Measurements from ENCODE around the gene CIC. TPM values are rescaled to one million over a fixed set of nuclear protein-coding genes. Genes with fewer than 3 reads are reported as not detected.

CIC gene
- total and polyA plus RNA-seq, 2 of the 13 experiments (the other 11 are each of a cell fraction or from before 2014, with no cell fraction given): 5.9 to 8.0 TPM

DNA sequence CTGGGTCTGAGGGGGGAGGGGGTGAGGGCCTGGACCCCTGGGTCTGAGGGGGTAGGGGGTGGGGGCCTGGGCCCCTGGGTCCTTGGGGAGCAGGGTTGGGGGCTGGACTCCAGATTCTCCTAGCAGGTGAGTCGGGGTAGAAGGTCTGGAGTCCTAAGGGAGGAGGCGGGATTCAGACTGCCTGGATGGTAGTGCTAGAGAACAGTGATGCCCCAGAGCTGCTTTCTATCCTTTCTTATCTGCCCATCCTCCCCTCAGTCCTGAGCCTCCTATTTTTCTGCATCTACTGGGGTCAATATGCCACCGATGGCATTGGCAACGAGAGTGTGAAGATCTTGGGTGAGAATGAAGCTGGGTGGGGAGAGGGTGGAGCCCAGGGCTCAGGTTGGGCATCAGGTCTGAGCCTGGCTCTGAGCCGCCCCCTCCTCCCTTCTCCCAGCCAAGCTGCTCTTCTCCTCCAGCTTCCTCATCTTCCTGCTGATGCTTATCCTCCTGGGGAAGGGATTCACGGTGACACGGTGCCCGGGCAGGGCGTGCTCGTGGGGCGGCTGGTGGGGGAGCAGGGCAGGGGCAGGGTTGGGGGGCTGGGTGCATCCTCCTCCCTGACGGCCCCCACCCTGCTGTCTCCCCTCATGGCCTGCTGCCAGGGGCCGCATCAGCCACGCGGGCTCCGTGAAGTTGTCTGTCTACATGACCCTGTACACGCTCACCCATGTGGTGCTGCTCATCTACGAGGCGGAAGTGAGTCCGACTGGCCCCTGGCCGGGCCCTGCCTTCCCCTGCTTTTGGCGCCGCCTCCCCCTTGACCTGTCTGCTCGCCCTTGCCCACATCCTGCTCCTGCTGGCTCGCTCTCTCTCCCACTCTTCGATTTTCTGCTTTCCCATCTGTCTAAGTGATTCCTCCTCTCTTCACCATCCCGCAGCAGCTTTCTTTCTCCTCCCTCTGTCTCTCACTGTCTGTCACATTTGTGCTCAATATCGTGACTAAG is 47.5 kb downstream of the CIC start (continued):
- TF ChIP-seq, protein P1, sequence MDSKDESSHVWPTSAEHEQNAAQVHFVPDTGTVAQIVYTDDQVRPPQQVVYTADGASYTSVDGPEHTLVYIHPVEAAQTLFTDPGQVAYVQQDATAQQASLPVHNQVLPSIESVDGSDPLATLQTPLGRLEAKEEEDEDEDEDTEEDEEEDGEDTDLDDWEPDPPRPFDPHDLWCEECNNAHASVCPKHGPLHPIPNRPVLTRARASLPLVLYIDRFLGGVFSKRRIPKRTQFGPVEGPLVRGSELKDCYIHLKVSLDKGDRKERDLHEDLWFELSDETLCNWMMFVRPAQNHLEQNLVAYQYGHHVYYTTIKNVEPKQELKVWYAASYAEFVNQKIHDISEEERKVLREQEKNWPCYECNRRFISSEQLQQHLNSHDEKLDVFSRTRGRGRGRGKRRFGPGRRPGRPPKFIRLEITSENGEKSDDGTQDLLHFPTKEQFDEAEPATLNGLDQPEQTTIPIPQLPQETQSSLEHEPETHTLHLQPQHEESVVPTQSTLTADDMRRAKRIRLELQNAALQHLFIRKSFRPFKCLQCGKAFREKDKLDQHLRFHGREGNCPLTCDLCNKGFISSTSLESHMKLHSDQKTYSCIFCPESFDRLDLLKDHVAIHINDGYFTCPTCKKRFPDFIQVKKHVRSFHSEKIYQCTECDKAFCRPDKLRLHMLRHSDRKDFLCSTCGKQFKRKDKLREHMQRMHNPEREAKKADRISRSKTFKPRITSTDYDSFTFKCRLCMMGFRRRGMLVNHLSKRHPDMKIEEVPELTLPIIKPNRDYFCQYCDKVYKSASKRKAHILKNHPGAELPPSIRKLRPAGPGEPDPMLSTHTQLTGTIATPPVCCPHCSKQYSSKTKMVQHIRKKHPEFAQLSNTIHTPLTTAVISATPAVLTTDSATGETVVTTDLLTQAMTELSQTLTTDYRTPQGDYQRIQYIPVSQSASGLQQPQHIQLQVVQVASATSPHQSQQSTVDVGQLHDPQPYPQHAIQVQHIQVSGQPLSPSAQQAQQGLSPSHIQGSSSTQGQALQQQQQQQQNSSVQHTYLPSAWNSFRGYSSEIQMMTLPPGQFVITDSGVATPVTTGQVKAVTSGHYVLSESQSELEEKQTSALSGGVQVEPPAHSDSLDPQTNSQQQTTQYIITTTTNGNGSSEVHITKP (CRISPR knock-in tag; IDR thresholded peaks at IDR 0.05; ENCODE audit: low read depth): peak; percentile 59; the same call in 1 of the 2 replicates
- TF ChIP-seq ZNF12 (CRISPR knock-in tag; IDR thresholded peaks at IDR 0.05) (peak; percentile 80), LCORL (IDR thresholded peaks at IDR 0.05) (no peak), LCORL (CRISPR knock-in tag; IDR thresholded peaks at IDR 0.05) (no peak), ZNF773 (CRISPR knock-in tag; IDR thresholded peaks at IDR 0.05; ENCODE audit: borderline replicate concordance) (no peak), ZNF660 (CRISPR knock-in tag; IDR thresholded peaks at IDR 0.05; ENCODE audit: borderline replicate concordance, low read depth) (no peak), TOPORS (CRISPR knock-in tag; IDR thresholded peaks at IDR 0.05) (no peak), NKX3-1 (CRISPR knock-in tag; IDR thresholded peaks at IDR 0.05) (no peak), NFE2L2 (IDR thresholded peaks at IDR 0.05; ENCODE audit: low read length) (no peak), PHF21A (CRISPR knock-in tag; IDR thresholded peaks at IDR 0.05) (no peak), ZBTB20 (CRISPR knock-in tag; IDR thresholded peaks at IDR 0.05; ENCODE audit: borderline replicate concordance, low read depth) (no peak), JUND (CRISPR knock-in tag; IDR thresholded peaks at IDR 0.05) (no peak), FOXK2 (IDR thresholded peaks at IDR 0.05) (no peak), NFYB (CRISPR knock-in tag; IDR thresholded peaks at IDR 0.05) (no peak), KMT2A (CRISPR knock-in tag; IDR thresholded peaks at IDR 0.05) (no peak), ZNF644 (CRISPR knock-in tag; IDR thresholded peaks at IDR 0.05; ENCODE audit: low read depth) (no peak), ZNF224 (CRISPR knock-in tag; IDR thresholded peaks at IDR 0.05) (no peak), MLLT10 (CRISPR knock-in tag; IDR thresholded peaks at IDR 0.05) (no peak), SAFB2 (CRISPR knock-in tag; IDR thresholded peaks at IDR 0.05; ENCODE audit: borderline replicate concordance, low read depth) (no peak), ZBTB3 (CRISPR knock-in tag; IDR thresholded peaks at IDR 0.05; ENCODE audit: borderline replicate concordance, low read depth) (no peak), KDM3A (CRISPR knock-in tag; IDR thresholded peaks at IDR 0.05; ENCODE audit: low read depth) (no peak), ZNF619 (CRISPR knock-in tag; IDR thresholded peaks at IDR 0.05) (no peak)
- TF ChIP-seq, protein P2, sequence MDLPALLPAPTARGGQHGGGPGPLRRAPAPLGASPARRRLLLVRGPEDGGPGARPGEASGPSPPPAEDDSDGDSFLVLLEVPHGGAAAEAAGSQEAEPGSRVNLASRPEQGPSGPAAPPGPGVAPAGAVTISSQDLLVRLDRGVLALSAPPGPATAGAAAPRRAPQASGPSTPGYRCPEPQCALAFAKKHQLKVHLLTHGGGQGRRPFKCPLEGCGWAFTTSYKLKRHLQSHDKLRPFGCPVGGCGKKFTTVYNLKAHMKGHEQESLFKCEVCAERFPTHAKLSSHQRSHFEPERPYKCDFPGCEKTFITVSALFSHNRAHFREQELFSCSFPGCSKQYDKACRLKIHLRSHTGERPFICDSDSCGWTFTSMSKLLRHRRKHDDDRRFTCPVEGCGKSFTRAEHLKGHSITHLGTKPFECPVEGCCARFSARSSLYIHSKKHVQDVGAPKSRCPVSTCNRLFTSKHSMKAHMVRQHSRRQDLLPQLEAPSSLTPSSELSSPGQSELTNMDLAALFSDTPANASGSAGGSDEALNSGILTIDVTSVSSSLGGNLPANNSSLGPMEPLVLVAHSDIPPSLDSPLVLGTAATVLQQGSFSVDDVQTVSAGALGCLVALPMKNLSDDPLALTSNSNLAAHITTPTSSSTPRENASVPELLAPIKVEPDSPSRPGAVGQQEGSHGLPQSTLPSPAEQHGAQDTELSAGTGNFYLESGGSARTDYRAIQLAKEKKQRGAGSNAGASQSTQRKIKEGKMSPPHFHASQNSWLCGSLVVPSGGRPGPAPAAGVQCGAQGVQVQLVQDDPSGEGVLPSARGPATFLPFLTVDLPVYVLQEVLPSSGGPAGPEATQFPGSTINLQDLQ (CRISPR knock-in tag; IDR thresholded peaks at IDR 0.05): no peak
- TF ChIP-seq, protein P3, sequence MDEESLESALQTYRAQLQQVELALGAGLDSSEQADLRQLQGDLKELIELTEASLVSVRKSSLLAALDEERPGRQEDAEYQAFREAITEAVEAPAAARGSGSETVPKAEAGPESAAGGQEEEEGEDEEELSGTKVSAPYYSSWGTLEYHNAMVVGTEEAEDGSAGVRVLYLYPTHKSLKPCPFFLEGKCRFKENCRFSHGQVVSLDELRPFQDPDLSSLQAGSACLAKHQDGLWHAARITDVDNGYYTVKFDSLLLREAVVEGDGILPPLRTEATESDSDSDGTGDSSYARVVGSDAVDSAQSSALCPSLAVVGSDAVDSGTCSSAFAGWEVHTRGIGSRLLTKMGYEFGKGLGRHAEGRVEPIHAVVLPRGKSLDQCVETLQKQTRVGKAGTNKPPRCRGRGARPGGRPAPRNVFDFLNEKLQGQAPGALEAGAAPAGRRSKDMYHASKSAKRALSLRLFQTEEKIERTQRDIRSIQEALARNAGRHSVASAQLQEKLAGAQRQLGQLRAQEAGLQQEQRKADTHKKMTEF (CRISPR knock-in tag; IDR thresholded peaks at IDR 0.05): peak; percentile 47; the same call in 1 of the 2 replicates
